Fibroblast of skin of left biceps (primary cell): Measurements from ENCODE around the gene RPS4Y1.
"Not testable (repeated sequence)": the region's sequence is repeated elsewhere in the genome, so short reads cannot be mapped to it uniquely, and the experiment has no call there.

Source experiments
- DNase-seq, 2 experiments: peaks; one replicate each; pipeline ENCODE4 v3.0.0-alpha.2; 2013; ENCODE audit warnings: low read depth in 2 of 2

RPS4Y1 gene

DNA sequence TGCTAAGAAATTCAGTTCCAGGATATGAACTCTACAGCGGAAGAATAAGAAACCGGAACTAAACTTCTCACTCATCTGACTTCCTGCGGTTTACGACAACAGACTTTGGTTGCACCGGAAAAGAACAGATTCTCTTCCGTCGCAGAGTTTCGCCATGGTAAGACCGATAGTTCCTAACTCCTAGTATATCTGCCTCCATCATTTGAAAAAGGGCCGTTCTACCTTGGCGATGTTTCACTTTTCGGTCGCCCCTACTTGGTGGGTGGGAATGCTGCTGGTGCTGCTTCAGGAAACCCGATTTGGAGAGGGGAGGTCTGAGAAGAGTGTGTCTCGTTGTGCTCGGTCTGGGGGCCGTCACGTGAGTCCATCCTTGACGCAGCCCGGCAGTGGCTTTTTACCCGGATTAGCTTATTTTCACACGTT, at the start of gene RPS4Y1:
Gene RPS4Y1 (plus strand): TSS at position 132 of the 423 bp plus-strand sequence. CDS start 23 bp downstream, at position 155.
- DNase-seq = peak; percentile 40 to 47

- no peak for DNase-seq
Measured at GRCh38 chrY:2796977-2797523, 44.4 kb upstream of the RPS4Y1 start.

DNA sequence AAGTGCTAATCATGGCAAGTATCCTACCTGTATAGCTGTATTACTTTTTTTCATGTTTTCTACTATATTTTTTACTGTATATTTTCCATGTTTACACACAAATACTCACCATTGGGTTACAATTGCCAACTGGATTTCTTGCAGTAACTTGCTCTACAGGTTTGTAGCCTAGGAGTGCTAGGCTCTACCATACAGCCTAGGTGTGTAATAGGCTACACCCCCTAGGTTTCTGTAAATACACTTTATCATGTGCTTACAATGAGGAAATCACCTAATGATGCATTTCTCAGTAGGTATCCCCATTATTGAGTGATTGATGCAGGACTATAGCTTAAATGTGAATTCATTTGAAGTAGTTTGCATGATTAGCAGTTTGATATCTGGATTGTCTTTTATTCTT, 43.4 kb upstream of the RPS4Y1 start:
- no peak for DNase-seq

GRCh38 chrY:2800246-2800645, 41.2 kb upstream of the RPS4Y1 start:
- peak in 1 of 2 experiments; percentile 1 for DNase-seq

- DNase-seq = not testable (repeated sequence)
Measured at GRCh38 chrY:2817146-2817896, 24.1 kb upstream of the RPS4Y1 start.

DNA sequence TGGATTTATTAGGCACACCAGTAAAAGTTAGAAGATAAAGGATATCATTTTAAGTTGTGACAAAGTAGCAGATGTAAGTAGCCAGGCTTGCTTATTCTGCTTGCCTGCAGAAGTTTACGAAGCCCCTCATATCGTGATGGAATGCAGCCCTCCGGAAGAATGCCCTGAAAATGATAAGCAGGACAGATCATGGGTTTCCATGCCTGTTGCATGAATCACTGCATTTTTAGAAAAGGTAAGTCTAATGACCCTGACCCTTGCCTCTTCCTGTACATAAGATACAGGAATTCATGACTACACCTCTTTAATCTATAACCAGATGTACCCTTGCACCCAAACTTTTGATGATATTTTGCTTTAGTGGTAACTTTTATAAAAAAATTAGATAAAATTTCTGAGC, 16.9 kb upstream of the RPS4Y1 start:
- no peak for DNase-seq

GRCh38 chrY:2828497-2828896, 12.9 kb upstream of the RPS4Y1 start:
- DNase-seq = no peak

DNA sequence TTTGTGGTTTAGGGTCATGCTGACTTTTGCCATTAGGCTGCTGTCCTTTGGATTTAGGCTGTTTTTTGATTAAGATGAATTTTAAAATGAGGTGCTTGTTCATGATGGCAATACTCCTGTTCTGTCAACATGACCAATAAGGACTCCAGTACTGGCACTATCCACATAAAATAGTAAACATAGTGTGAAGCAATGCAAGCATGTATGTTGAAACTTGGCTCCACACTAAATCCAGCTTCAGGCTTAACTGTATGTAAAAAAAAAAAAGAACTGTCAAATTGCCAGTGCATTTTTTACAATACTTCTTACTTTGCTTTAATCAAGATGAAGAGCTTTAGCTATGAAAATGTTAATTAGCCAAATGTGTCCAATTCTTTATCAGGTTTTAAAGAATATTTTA, 6.2 kb upstream of the RPS4Y1 start:
- DNase-seq = no peak

GRCh38 chrY:2837078-2837477, 4.3 kb upstream of the RPS4Y1 start:
- no peak for DNase-seq

DNA sequence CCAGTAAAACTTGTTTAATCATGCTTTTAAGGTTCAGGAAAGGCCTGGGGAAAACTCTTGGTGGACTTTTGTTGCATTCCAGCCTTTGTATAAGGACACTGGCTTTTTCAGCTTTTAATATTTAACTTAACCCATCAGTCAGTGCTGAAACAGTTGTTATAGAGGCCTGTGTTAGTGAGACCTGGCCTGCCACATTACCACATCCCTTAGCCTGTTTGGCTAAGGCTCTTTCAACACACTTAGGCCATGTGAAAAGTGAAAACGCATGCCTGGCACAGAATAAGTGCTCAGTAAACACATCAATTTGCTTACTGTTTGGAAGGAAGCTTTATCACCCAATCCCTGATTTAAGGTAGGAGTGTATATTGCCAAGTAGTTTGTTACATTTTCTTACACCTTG, 3.5 kb upstream of the RPS4Y1 start:
- DNase-seq = no peak

GRCh38 chrY:2846791-2847190, 5.4 kb downstream of the RPS4Y1 start:
- DNase-seq = no peak

- no peak for DNase-seq
Measured at GRCh38 chrY:2848384-2848783, 7.0 kb downstream of the RPS4Y1 start.

DNA sequence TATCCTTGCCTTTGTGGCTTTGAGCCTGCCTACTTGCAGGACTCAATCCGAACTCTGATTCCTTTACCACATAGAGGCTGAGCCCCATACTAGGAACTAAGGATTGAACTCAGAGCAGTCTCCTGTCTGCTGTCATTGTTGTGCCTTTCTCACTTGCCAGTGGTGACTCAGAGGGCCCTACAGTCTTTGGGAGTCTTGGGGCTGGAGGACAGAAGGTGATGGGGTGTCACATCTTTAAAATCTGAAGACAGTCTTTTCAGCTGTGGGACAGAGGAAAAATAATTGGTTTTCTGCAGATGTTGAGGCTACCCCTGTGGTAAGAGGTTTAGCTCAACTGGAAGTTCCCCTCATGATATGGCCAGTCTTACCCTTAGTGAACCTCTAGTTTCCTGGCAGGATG, 8.0 kb downstream of the RPS4Y1 start:
- DNase-seq = no peak

GRCh38 chrY:2854145-2854774, 12.9 kb downstream of the RPS4Y1 start:
- no peak for DNase-seq

DNA sequence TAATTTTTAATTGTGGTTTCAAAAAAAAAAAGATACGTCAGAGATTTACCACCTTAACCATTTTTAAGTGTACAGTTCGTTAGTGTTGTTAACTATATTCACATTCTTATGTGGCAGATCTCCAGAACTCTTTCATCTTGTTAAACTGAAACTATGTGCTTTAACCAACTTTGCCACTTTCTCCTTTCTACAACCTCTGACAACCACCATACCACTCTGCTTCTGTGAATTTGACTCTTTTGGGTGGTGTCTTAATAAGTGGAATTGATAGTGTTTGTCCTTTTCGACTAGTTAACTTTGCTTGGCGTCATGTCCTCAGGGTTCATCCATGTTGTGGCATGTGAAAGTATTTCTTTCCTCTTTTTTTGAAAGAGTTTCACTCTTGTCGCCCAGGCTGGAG, 15.7 kb downstream of the RPS4Y1 start:
- no peak for DNase-seq

DNA sequence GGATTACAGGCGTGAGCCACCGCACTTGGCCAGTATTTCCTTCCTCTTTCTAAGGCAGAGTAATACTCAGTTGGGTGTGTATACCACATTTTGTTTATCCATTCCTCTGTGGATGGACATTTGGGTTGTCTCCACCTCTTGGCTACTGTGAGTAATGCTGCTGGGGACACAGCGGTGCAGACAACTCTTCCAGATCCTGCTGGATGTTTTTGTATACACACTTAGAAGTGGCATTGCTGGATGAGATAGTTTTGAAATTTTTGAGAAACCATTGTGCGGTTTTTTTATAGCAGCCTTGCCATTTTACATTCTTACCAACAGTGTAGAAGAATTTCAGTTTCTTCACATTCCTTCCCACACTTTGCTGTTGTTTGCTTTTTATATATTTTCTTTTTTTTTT, 16.3 kb downstream of the RPS4Y1 start:
- DNase-seq = no peak

DNA sequence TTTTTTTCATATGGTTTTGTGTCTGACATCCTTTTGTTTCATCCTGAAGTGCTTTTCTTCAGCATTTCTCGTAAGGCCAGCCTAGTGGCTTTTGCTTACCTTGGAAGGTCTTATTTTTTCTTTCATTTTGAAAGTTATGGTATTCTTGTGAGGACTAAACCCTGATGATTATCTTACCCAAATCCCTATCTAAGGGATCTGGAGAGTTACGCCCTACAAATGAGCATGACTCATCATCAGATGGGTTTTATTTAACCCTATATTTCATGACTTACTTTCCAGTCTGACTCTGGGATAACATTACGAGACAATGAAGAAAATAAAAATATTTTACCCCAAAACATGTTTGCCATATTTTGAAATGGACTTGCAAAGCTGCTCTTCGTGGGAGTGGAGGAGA, 18.4 kb downstream of the RPS4Y1 start:
- no peak for DNase-seq

- DNase-seq = peak; percentile 23 to 32
Measured at GRCh38 chrY:2860511-2860910, 19.1 kb downstream of the RPS4Y1 start.

- no peak for DNase-seq
Measured at GRCh38 chrY:2866581-2866980, 25.2 kb downstream of the RPS4Y1 start.

DNA sequence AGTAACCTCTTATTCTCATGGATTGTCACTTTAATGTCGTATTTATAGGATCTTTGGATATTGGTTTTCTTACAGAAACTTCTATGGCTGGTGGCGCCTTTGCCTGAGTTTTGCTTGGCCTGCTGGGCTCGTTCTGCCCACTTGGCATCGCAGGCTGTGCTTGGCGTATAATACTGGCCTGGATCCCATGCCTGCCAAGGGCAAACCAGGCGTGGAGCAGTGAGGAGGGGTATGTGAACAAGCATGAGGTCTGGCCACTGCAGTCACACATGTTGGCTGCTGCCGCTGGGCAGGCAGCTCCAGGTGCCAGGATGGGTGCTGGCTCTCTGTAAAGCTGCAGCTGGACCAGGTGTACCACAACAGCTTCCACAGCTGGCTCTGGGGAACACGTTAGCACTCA, 26.1 kb downstream of the RPS4Y1 start:
- no peak for DNase-seq

- DNase-seq = no peak
Measured at GRCh38 chrY:2868035-2868607, 26.7 kb downstream of the RPS4Y1 start.

- not testable (repeated sequence) for DNase-seq
Measured at GRCh38 chrY:2872234-2872633, 30.8 kb downstream of the RPS4Y1 start.

GRCh38 chrY:2874211-2874610, 32.8 kb downstream of the RPS4Y1 start:
- DNase-seq = peak; percentile 8 to 9
